Suppressor macrophage treated with lipopolysaccharide for 4 hours (primary cell): ENCODE results near the gene DDX43.
A peak's percentile ranks its signal among the peaks of the same experiment; 100 is the strongest.
"Not testable (repeated sequence)": the region's sequence is repeated elsewhere in the genome, so short reads cannot be mapped to it uniquely, and the experiment has no call there.

Experiments used
- DNase-seq: peaks from one replicate; pipeline ENCODE4 v3.0.0-alpha.2; 2020

Gene DDX43

DNA sequence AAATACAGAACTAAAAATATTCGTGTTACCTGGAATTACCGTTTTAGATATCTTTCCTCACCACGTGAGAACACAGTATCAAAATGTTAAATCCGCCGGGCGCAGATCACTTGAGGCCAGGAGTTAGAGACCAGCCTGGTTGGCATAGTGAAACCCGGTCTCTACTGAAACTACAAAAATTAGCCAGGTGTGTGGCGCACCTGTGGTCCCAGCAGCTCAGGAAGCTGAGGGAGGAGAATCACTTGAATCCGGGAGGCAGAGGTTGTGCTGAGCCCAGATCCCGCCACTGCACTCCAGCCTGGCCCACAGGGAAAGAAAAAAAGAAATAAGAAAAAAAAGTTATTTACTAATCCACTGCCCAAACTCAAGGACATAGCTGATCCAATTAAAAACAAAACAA, 4.8 kb upstream of the DDX43 start:
- DNase-seq = no peak

GRCh38 chr6:73391675-73392074, 3.0 kb upstream of the DDX43 start:
- no peak for DNase-seq

GRCh38 chr6:73392188-73392587, 2.4 kb upstream of the DDX43 start:
- not testable (repeated sequence) for DNase-seq

DNA sequence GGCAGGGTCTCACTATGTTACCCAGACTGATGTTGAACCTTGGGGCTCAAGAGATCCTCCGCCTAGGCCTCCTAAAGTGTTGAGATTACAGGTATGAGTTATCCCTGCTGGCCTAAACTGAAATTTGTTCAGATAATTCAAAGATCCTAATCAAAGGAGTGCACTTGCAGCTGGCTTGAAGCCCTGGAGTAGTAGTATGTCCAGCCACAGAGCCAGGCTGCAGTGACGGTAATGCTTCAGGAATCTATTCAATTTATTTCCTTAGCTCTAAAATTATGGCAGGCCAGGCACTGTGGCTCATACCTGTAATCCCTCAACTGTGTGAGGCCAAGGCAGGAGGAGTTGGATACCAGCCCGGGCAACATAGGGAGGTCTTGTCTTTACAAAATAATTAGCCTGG, 1.4 kb upstream of the DDX43 start:
- DNase-seq = no peak

GRCh38 chr6:73395875-73396274, 1.2 kb downstream of the DDX43 start:
- DNase-seq = no peak

DNA sequence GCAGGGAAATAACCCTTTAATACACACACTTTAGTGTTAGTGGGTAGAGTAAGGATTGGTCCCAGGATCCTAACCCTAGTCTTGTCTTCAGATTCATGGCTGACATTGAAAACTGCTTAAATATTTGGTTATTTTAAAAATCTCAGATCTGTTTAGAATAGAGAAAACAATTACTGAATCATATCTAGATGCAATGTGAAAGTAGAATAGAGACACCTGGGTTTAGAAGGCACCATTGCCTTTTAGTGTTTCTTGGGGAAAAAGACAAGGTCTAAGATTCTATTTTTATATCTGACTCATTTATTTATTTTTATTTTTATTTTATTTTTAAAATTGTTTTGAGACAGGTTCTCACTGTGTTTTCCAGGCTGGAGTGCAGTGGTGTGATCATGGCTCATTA, 6.0 kb downstream of the DDX43 start:
- no peak for DNase-seq

DNA sequence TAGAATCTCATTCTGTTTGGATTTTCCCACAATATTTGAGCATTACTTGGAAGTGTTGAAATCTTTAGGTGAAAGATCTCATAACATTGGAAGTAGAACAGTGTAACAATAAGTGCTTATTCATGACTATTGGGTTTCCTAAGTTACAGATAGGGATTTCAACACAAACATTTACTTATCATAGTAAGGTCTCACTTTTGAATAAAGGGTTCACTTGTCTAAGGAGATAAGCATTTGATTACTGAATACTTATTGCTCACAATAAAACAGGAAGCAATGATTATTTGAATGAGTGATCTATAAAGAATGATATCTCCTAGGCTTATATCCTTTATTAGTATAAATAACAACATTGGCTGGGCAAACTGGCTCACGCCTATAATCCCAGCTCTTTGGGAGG, 14.8 kb downstream of the DDX43 start:
- DNase-seq = no peak

- no peak for DNase-seq
Observed at GRCh38 chr6:73413102-73413501, 18.5 kb downstream of the DDX43 start.

DNA sequence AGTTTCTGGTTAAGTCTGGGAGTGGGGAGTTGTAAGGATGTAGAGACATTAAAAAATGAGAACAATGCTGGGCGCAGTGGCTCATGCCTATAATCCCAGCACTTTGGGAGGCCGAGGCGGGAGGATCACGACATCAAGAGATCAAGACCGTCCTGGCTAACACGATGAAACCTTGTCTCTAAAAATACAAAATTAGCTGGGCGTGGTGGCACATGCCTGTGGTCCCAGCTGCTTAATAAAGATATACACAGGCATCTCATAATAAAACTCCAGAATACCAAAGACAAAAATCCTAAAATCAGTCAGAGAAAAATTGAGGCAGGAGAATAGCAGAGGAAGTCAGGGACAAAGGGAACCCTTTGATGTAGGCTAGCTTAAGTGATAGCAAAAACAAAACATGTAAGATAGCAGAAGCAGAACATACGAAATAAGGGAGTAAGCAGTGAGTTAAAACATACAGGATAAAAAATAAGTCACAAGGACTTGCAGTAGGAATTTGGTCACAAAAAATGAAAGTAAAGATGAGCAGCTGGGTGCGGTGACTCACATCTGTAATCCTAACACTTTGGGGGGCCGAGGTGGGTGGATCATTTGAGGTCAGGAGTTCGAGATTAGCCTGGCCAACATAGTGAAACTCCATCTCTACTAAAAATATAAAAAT, 23.6 kb downstream of the DDX43 start:
- no peak for DNase-seq

DNA sequence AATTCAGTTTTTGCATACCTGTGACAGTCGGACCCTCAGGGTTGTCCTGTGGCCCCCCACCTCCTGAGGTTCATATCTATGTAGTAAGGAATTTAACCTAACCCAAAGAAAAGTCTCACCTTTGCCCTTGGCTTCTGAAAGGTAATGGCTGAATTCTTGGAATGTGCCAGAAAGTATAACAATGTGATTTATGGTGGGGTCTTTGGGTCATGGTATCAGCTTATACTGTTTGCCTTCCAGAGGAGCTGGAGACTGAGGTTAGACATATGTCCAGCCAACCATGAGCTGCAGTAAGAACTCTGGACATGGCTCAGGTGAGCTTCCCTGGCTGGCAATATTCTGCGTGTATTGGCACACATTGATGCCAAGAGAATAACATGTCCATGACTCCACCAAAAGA, 26.9 kb downstream of the DDX43 start:
- no peak for DNase-seq

- DNase-seq = no peak
Observed at GRCh38 chr6:73435236-73435635, 40.6 kb downstream of the DDX43 start.

DNA sequence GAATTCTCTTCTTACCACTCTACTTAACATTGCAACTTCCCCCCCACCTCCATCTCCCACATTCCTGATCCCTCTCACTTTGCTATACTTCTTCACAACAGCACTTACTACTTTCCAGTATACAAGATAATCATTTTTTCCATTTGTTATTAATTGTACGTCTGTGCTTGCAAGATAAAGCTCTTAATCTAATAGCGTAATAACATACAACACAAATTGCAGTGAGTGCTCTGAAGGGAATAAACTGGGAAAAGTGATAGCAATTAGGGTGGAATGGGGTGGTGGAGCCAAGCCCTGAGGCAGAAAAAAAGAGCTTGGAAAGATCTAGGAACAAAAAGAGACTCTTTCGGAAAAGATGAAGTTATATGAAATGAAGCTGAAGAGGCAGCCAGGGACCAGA, 48.9 kb downstream of the DDX43 start:
- no peak for DNase-seq

DNA sequence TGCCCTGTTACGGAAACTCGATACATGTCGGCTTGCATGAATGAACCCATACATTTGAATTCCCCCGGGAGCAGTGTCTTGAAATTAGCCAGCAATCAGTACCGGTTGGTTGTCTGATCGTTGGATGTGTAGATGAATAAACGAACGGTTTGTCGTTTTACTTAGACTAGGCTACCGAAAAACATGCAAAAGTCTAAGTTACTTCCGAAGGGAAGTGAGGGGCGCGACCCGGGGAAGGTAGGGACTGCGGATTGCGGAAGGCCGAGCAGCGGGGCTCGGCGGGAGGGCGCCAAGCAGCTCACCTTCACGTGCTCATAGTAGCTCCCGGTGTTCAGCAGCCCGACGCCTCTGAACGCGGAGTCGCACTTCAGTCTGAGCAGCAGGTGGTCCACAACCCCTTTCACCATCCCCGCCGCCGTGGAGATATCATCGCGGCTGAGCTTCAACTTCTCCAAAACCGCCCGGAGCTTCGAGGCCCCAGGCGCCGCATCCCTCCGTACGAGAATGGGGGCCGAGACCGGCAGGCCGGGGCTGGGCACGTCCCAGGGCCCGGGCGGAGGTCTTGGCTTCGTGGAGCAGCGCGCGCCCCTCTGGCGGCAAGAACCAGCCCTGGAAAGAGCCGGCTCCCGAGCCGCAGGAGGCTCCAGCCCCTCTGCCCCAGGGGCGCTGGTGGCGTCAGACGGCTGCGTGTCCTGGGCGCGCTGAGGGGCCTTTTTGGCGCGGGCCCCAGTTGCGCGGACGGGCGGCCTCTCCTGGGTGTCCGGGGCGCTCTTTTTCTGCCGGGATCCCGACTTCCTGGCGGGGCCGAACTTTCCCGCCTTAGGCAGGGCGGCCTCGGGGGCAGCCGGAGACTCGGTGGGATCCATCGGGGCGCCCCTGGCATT, 56.8 kb downstream of the DDX43 start:
- peak; percentile 53 for DNase-seq

GRCh38 chr6:73452107-73452461, 57.5 kb downstream of the DDX43 start, which contains the start of gene CGAS:
TSS of gene CGAS (minus strand) at chr6:73452297. CDS start at chr6:73452181, 116 bp downstream.
- peak; percentile 96 for DNase-seq

GRCh38 chr6:73455865-73456629, 61.4 kb downstream of the DDX43 start:
- DNase-seq = peak; percentile 88

DNA sequence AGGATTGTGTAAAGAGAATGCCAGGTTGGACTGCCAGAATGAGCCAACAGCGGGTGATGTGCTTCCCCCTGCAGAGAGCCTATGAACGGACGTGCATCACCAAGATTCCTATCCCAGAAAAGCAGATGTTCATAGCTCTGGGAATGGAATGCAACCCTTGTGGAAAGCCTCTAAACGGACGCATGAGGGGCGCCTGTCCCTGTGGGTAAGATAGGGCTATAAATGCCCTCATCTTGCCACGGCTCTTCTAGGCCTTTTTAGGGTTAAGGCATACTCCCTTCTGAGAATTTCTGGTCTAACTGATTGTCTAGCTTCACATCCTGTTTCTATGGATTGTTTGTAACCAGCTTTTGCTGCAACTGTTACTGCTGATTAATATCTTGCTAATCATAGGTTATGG, 64.8 kb downstream of the DDX43 start:
- not testable (repeated sequence) for DNase-seq

- DNase-seq = no peak
Observed at GRCh38 chr6:73460056-73460455, 65.4 kb downstream of the DDX43 start.

GRCh38 chr6:73461537-73462350, 67.1 kb downstream of the DDX43 start, which contains the start of gene MTO1:
TSS of gene MTO1 (plus strand) at chr6:73461737. CDS start at chr6:73461855, 118 bp downstream.
- peak; percentile 94 for DNase-seq
